ENCODE results near the gene SCLY. TPM values are rescaled to one million over a fixed set of nuclear protein-coding genes. Genes with fewer than 3 reads are reported as not detected.

SCLY gene
- total RNA-seq, 4 donors from 2014 or later = 5.5 to 14.5 (median 9.6) TPM

- WGBS = 83% methylated on average over 18 of the region's 21 CpGs
- peak in 1 of 2 donors; percentile 69 for DNase-seq (ENCODE audit: low spot score in 2 of 2)
- H3K9me3 ChIP-seq = no peaks in the 10 kb centered on the region
- no peak overlapping the region for H3K27ac ChIP-seq
- H3K4me3 ChIP-seq = no peak overlapping the region
- TF ChIP-seq POLR2AphosphoS5 (IDR thresholded peaks at IDR 0.05) (no peak), POLR2A (IDR thresholded peaks at IDR 0.05) (no peak), EP300 (IDR thresholded peaks at IDR 0.05) (no peak), CTCF (IDR thresholded peaks at IDR 0.05) (no peak)
- peaks cover 4% of the 10 kb centered on the region for H3K27me3 ChIP-seq
- no peaks in the 10 kb centered on the region for H3K36me3 ChIP-seq
- H3K4me1 ChIP-seq = no peaks in the 10 kb centered on the region
Observed at GRCh38 chr2:238104691-238105371, 44.0 kb downstream of the SCLY start.

GRCh38 chr2:238105506-238106338 lies 44.9 kb downstream of the SCLY start:
- no peaks in the 10 kb centered on the region for H3K36me3 ChIP-seq
- H3K27me3 ChIP-seq = peaks cover 4% of the 10 kb centered on the region
- no peak overlapping the region for H3K4me3 ChIP-seq
- no peak overlapping the region for H3K27ac ChIP-seq
- 82% methylated on average over 23 of the region's 28 CpGs for WGBS
- peak; percentile 56 to 70 for DNase-seq (ENCODE audit: low spot score in 2 of 2)
- no peaks in the 10 kb centered on the region for H3K4me1 ChIP-seq
- no peaks in the 10 kb centered on the region for H3K9me3 ChIP-seq
- TF ChIP-seq POLR2AphosphoS5 (IDR thresholded peaks at IDR 0.05) (no peak), CTCF (IDR thresholded peaks at IDR 0.05) (no peak), POLR2A (IDR thresholded peaks at IDR 0.05) (no peak), EP300 (IDR thresholded peaks at IDR 0.05) (no peak)

GRCh38 chr2:238106339-238106697 lies 45.5 kb downstream of the SCLY start:
- 60% methylated on average over 8 of the region's 13 CpGs for WGBS
- TF ChIP-seq POLR2AphosphoS5 (IDR thresholded peaks at IDR 0.05) (no peak), EP300 (IDR thresholded peaks at IDR 0.05) (no peak), CTCF (IDR thresholded peaks at IDR 0.05) (no peak), POLR2A (IDR thresholded peaks at IDR 0.05) (no peak)

GRCh38 chr2:238106698-238107524 lies 46.1 kb downstream of the SCLY start:
- Histone ChIP-seq H3K4me1 (no peaks in the 10 kb centered on the region), H3K4me3 (no peak overlapping the region), H3K27me3 (peaks cover 4% of the 10 kb centered on the region), H3K9me3 (no peaks in the 10 kb centered on the region), H3K27ac (no peak overlapping the region), H3K36me3 (no peaks in the 10 kb centered on the region)
- 61% methylated on average over 9 of the region's 28 CpGs for WGBS
- no peak for TF ChIP-seq EP300 (IDR thresholded peaks at IDR 0.05)
- peak in 1 of 2 donors; percentile 16 for TF ChIP-seq CTCF (IDR thresholded peaks at IDR 0.05)
- TF ChIP-seq POLR2A (IDR thresholded peaks at IDR 0.05) = no peak
- DNase-seq (ENCODE audit: low spot score in 2 of 2) = peak; percentile 58 to 67

More at GRCh38 chr2:238106339-238106697, 45.5 kb downstream of the SCLY start:
- H3K27ac ChIP-seq = no peak overlapping the region
- H3K27me3 ChIP-seq = peaks cover 4% of the 10 kb centered on the region
- no peak overlapping the region for H3K4me3 ChIP-seq
- H3K9me3 ChIP-seq = no peaks in the 10 kb centered on the region
- no peaks in the 10 kb centered on the region for H3K4me1 ChIP-seq
- no peaks in the 10 kb centered on the region for H3K36me3 ChIP-seq
- peak in 1 of 2 donors; percentile 45 for DNase-seq (ENCODE audit: low spot score in 2 of 2)

All from suprapubic skin (tissue), 4 donors.